Astrocyte (in vitro differentiated cells and primary cell): ENCODE measurements around the gene ERF. TPM values are rescaled to one million over a fixed set of nuclear protein-coding genes. Genes with fewer than 3 reads are reported as not detected.
A peak's percentile ranks its signal among the peaks of the same experiment; 100 is the strongest.

ENCODE experiments used
- DNase-seq: peaks from one replicate; pipeline ENCODE4 v3.0.0-alpha.2; 2010; ENCODE audit warnings: low read depth
- FAIRE-seq: peaks from 2 replicates; lab custom pipeline; 2011; peaks lifted over from hg19 to GRCh38; lab: Jason Lieb, UNC
- H2AFZ ChIP-seq: 2 replicates; pipeline ENCODE4 v1.6.0; 2012; ENCODE audit warnings: low read depth, low read length, inconsistent platforms
- H3K27ac ChIP-seq: 2 replicates; pipeline ENCODE4 v1.5.1; 2011; ENCODE audit warnings: low read depth, low read length, inconsistent platforms
- H3K27me3 ChIP-seq: 2 replicates; pipeline ENCODE4 v1.6.0; 2011; ENCODE audit warnings: low read length, inconsistent platforms; ENCODE audit not compliant: insufficient read depth
- H3K36me3 ChIP-seq: 2 replicates; pipeline ENCODE4 v1.5.1; 2011; ENCODE audit warnings: low read length, inconsistent platforms; ENCODE audit not compliant: insufficient read depth
- H3K4me1 ChIP-seq: 2 replicates; pipeline ENCODE4 v1.5.1; 2011; ENCODE audit warnings: low read length, inconsistent platforms; ENCODE audit not compliant: insufficient read depth
- H3K4me2 ChIP-seq: 2 replicates; pipeline ENCODE4 v1.6.0; 2012; ENCODE audit warnings: low read length, inconsistent platforms
- H3K4me3 ChIP-seq: 2 replicates; pipeline ENCODE4 v1.5.1; 2011; ENCODE audit warnings: low read depth, mild to moderate bottlenecking, low read length, inconsistent platforms; ENCODE audit not compliant: insufficient read depth
- H3K79me2 ChIP-seq: 2 replicates; pipeline ENCODE4 v1.6.0; 2012; ENCODE audit warnings: mild to moderate bottlenecking, low read length, inconsistent platforms; ENCODE audit not compliant: insufficient read depth
- H3K9ac ChIP-seq: 2 replicates; pipeline ENCODE4 v1.6.0; 2012; ENCODE audit warnings: mild to moderate bottlenecking, low read length, inconsistent platforms
- H3K9me3 ChIP-seq: 2 replicates; pipeline ENCODE4 v1.5.1; 2012; ENCODE audit warnings: low read depth, mild to moderate bottlenecking, low read length, inconsistent platforms; ENCODE audit not compliant: insufficient read depth
- H4K20me1 ChIP-seq: 2 replicates; pipeline ENCODE4 v1.6.0; 2012; ENCODE audit warnings: low read length, inconsistent platforms; ENCODE audit not compliant: insufficient read depth
- H3K27ac Mint-ChIP-seq: one replicate; pipeline ENCODE4 v1.8.0; 2021; ENCODE audit warnings: mild to moderate bottlenecking, mixed read lengths; ENCODE audit not compliant: unreplicated experiment
- H3K27me3 Mint-ChIP-seq: one replicate; pipeline ENCODE4 v1.8.0; 2021; ENCODE audit warnings: low read depth, mixed read lengths; ENCODE audit not compliant: unreplicated experiment
- H3K36me3 Mint-ChIP-seq: one replicate; pipeline ENCODE4 v1.8.0; 2021; ENCODE audit warnings: low read depth, mixed read lengths; ENCODE audit not compliant: unreplicated experiment
- H3K4me1 Mint-ChIP-seq: one replicate; pipeline ENCODE4 v1.8.0; 2021; ENCODE audit warnings: low read depth, mixed read lengths; ENCODE audit not compliant: unreplicated experiment
- H3K4me3 Mint-ChIP-seq: one replicate; pipeline ENCODE4 v1.8.0; 2021; ENCODE audit warnings: mild to moderate bottlenecking, moderate library complexity, mixed read lengths; ENCODE audit not compliant: unreplicated experiment
- H3K9me3 Mint-ChIP-seq: one replicate; pipeline ENCODE4 v1.8.0; 2021; ENCODE audit warnings: mild to moderate bottlenecking, mixed read lengths; ENCODE audit not compliant: unreplicated experiment
- CTCF ChIP-seq: IDR thresholded peaks from 2 replicates; pipeline ENCODE4 v1.5.1; 2011; ENCODE audit warnings: low read depth, mild to moderate bottlenecking, inconsistent platforms, low read length, moderate library complexity; ENCODE audit not compliant: insufficient read depth
- EZH2 ChIP-seq: IDR thresholded peaks from 2 replicates; pipeline ENCODE4 v1.6.1; 2012; ENCODE audit warnings: mild to moderate bottlenecking, low read length, inconsistent platforms; ENCODE audit not compliant: insufficient read depth
- total RNA-seq: library from RNA; stranded (reverse); gene quantifications from 2 replicates; pipeline ENCODE4 v1.2.1, GENCODE V29; 2021

The ERF gene
- total RNA-seq, 1 donor from 2014 or later = 108 TPM

GRCh38 chr19:42290523-42291434 is 35.9 kb upstream of the ERF start:
- no peaks in the 10 kb centered on the region for H3K27me3 Mint-ChIP-seq
- Histone ChIP-seq H2AFZ (no peak overlapping the region), H3K4me1 (peaks cover 7% of the 10 kb centered on the region), H3K4me3 (no peak overlapping the region), H3K27me3 (no peaks in the 10 kb centered on the region), H4K20me1 (peaks cover 76% of the 10 kb centered on the region), H3K4me2 (no peak overlapping the region), H3K9ac (no peak overlapping the region), H3K79me2 (peaks cover 23% of the 10 kb centered on the region), H3K9me3 (no peaks in the 10 kb centered on the region), H3K27ac (no peak overlapping the region), H3K36me3 (peaks cover 18% of the 10 kb centered on the region)
- H3K36me3 Mint-ChIP-seq = peaks cover 5% of the 10 kb centered on the region
- FAIRE-seq (no peak), DNase-seq (no peak)
- H3K4me1 Mint-ChIP-seq = peaks cover 6% of the 10 kb centered on the region
- H3K4me3 Mint-ChIP-seq = no peak overlapping the region
- peak; percentile 32 for TF ChIP-seq CTCF
- TF ChIP-seq EZH2 = no peak
- H3K27ac Mint-ChIP-seq = no peak overlapping the region
- peaks cover 2% of the 10 kb centered on the region for H3K9me3 Mint-ChIP-seq

GRCh38 chr19:42290136-42290522 is 35.2 kb upstream of the ERF start:
- peaks cover 18% of the 10 kb centered on the region for H3K36me3 ChIP-seq
- peaks cover 30% of the 10 kb centered on the region for H3K79me2 ChIP-seq
- peaks cover 6% of the 10 kb centered on the region for H3K4me1 Mint-ChIP-seq

More at GRCh38 chr19:42290136-42290522, 35.2 kb upstream of the ERF start:
- TF ChIP-seq CTCF = no peak
- no peak for TF ChIP-seq EZH2
- no peak overlapping the region for H3K27ac Mint-ChIP-seq
- no peaks in the 10 kb centered on the region for H3K27me3 ChIP-seq
- H3K4me1 ChIP-seq = peaks cover 13% of the 10 kb centered on the region
- H3K4me3 Mint-ChIP-seq = no peak overlapping the region
- FAIRE-seq = no peak
- H3K4me3 ChIP-seq = no peak overlapping the region
- no peaks in the 10 kb centered on the region for H3K27me3 Mint-ChIP-seq
- H3K36me3 Mint-ChIP-seq = peaks cover 4% of the 10 kb centered on the region
- H3K27ac ChIP-seq = no peak overlapping the region
- H3K9me3 ChIP-seq = no peaks in the 10 kb centered on the region
- no peak overlapping the region for H3K4me2 ChIP-seq
- H4K20me1 ChIP-seq = peaks cover 76% of the 10 kb centered on the region
- H3K9ac ChIP-seq = no peak overlapping the region
- DNase-seq = no peak
- H2AFZ ChIP-seq = no peak overlapping the region
- peaks cover 2% of the 10 kb centered on the region for H3K9me3 Mint-ChIP-seq
